Fibroblast of lung (primary cell): ENCODE data around the gene TWIST2. TPM values are rescaled to one million over a fixed set of nuclear protein-coding genes. Genes with fewer than 3 reads are reported as not detected.

ENCODE experiments used
- DNase-seq, 2 donors: peaks; one replicate each; pipeline versions ENCODE4 v3.0.0 to v3.0.0-alpha.2; 2010; ENCODE audit warnings: low read depth in 2 of 2
- H2AFZ ChIP-seq: 2 replicates; pipeline ENCODE4 v1.5.1; 2012; ENCODE audit warnings: low read length, control low read depth, inconsistent platforms
- H3K27ac ChIP-seq: 2 replicates; pipeline ENCODE4 v1.5.1; 2011; ENCODE audit warnings: low read length, control low read depth; ENCODE audit not compliant: insufficient read depth
- H3K27me3 ChIP-seq: 2 replicates; pipeline ENCODE4 v1.5.1; 2011; ENCODE audit warnings: mild to moderate bottlenecking, low read length; ENCODE audit not compliant: control insufficient read depth, insufficient read depth
- H3K36me3 ChIP-seq: 2 replicates; pipeline ENCODE4 v1.5.1; 2011; ENCODE audit warnings: low read length; ENCODE audit not compliant: control insufficient read depth, insufficient read depth
- H3K4me1 ChIP-seq: 2 replicates; pipeline ENCODE4 v1.5.1; 2011; ENCODE audit warnings: low read length; ENCODE audit not compliant: control insufficient read depth, insufficient read depth; ENCODE audit errors: extremely low read depth
- H3K4me2 ChIP-seq: 2 replicates; pipeline ENCODE4 v1.5.1; 2011; ENCODE audit warnings: low read length, control low read depth; ENCODE audit not compliant: insufficient read depth; ENCODE audit errors: extremely low read depth
- H3K4me3 ChIP-seq, 4 experiments: fragments of 200-600 bp in 1 of 4; sonication (generic) in 1 of 4; replicated peaks in 1 of 4; 2 replicates each; pipeline ENCODE4 v1.5.1; 2011 to 2016; ENCODE audit warnings: low read length in 4 of 4, low read depth in 3 of 4, mild to moderate bottlenecking in 3 of 4, control low read depth in 2 of 4, inconsistent platforms in 1 of 4, mixed read lengths in 1 of 4; ENCODE audit not compliant: insufficient read depth in 1 of 4; ENCODE audit errors: control extremely low read depth in 1 of 4
- H3K79me2 ChIP-seq: 2 replicates; pipeline ENCODE4 v1.5.1; 2012; ENCODE audit warnings: mild to moderate bottlenecking, low read length, inconsistent platforms; ENCODE audit not compliant: control insufficient read depth, insufficient read depth
- H3K9ac ChIP-seq: 2 replicates; pipeline ENCODE4 v1.5.1; 2011; ENCODE audit warnings: mild to moderate bottlenecking, low read length, control low read depth; ENCODE audit not compliant: insufficient read depth
- H3K9me3 ChIP-seq: 2 replicates; pipeline ENCODE4 v1.5.1; 2012; ENCODE audit warnings: low read depth, low read length; ENCODE audit not compliant: control insufficient read depth, insufficient read depth
- H4K20me1 ChIP-seq: 2 replicates; pipeline ENCODE4 v1.5.1; 2011; ENCODE audit warnings: low read length; ENCODE audit not compliant: control insufficient read depth, insufficient read depth; ENCODE audit errors: extremely low read depth
- CTCF ChIP-seq, 2 donors: IDR thresholded peaks in 1 of 2; conservative IDR thresholded peaks in 1 of 2; 1 replicate in 1 of 2; 2 replicates in 1 of 2; pipeline ENCODE4 v1.5.1; 2011 to 2012; ENCODE audit warnings: low read length in 2 of 2, control low read depth in 1 of 2, inconsistent platforms in 1 of 2, low read depth in 1 of 2, mild to moderate bottlenecking in 1 of 2
- EZH2 ChIP-seq: IDR thresholded peaks from 2 replicates; pipeline ENCODE4 v1.5.1; 2012; ENCODE audit warnings: low read length, control low read depth, mild to moderate bottlenecking; ENCODE audit errors: missing control alignments
- polyA plus RNA-seq, 2 donors: library from polyadenylated mRNA; depleted of rRNA in 1 of 2; stranded (reverse) in 1 of 2; unstranded in 1 of 2; fragments of >200 nt; gene quantifications; 2 replicates each; pipeline ENCODE4 v1.2.1, GENCODE V29; 2011 to 2012; ENCODE audit warnings: missing spikeins in 1 of 2
- total RNA-seq: library from RNA; depleted of rRNA; stranded (reverse); fragments of >200 nt; gene quantifications from 2 replicates; pipeline ENCODE4 v1.2.1, GENCODE V29; 2014

Gene TWIST2
- total and polyA plus RNA-seq, 2 donors (not counting 1 experiment from before 2014, with no cell fraction given) = 85.2 to 118 TPM

- Histone ChIP-seq H3K9me3 (no peaks in the 10 kb centered on the region), H3K4me2 (no peak overlapping the region), H4K20me1 (no peaks in the 10 kb centered on the region), H3K27me3 (peaks cover 9% of the 10 kb centered on the region), H3K79me2 (no peaks in the 10 kb centered on the region), H3K4me3 (peak overlapping the region in 1 of 4 experiments; percentile 31), H3K27ac (no peak overlapping the region), H3K36me3 (no peaks in the 10 kb centered on the region), H3K4me1 (no peaks in the 10 kb centered on the region), H3K9ac (no peak overlapping the region), H2AFZ (no peak overlapping the region)
- TF ChIP-seq CTCF (conservative IDR thresholded peaks at IDR 0.05 in 1 of 2, IDR thresholded peaks at IDR 0.05 in 1 of 2; ENCODE audit: low read depth in 1 of 2, low read length in 2 of 2) (no peak), EZH2 (no peak)
- no peak for DNase-seq
Observed at GRCh38 chr2:238811293-238811692, 36.6 kb upstream of the TWIST2 start.

- TF ChIP-seq EZH2 (no peak), CTCF (conservative IDR thresholded peaks at IDR 0.05 in 1 of 2, IDR thresholded peaks at IDR 0.05 in 1 of 2; ENCODE audit: low read depth in 1 of 2, low read length in 2 of 2) (no peak)
- H3K4me2 ChIP-seq = no peak overlapping the region
- DNase-seq = no peak
- H3K4me3 ChIP-seq = peak overlapping the region in 1 of 4 experiments; percentile 31
- no peak overlapping the region for H3K9ac ChIP-seq
- H3K79me2 ChIP-seq = no peaks in the 10 kb centered on the region
- H3K4me1 ChIP-seq = no peaks in the 10 kb centered on the region
- no peaks in the 10 kb centered on the region for H4K20me1 ChIP-seq
- no peaks in the 10 kb centered on the region for H3K36me3 ChIP-seq
- no peaks in the 10 kb centered on the region for H3K9me3 ChIP-seq
- no peak overlapping the region for H2AFZ ChIP-seq
- peaks cover 9% of the 10 kb centered on the region for H3K27me3 ChIP-seq
- H3K27ac ChIP-seq = no peak overlapping the region
Observed at GRCh38 chr2:238811759-238812158, 36.1 kb upstream of the TWIST2 start.

- H3K4me2 ChIP-seq = no peak overlapping the region
- no peaks in the 10 kb centered on the region for H4K20me1 ChIP-seq
- DNase-seq = no peak
- no peak overlapping the region for H3K9ac ChIP-seq
- H3K4me3 ChIP-seq = no peak overlapping the region
- no peaks in the 10 kb centered on the region for H3K4me1 ChIP-seq
- H3K79me2 ChIP-seq = no peaks in the 10 kb centered on the region
- no peak overlapping the region for H3K27ac ChIP-seq
- peaks cover 11% of the 10 kb centered on the region for H3K27me3 ChIP-seq
- no peak for TF ChIP-seq EZH2
- TF ChIP-seq CTCF (conservative IDR thresholded peaks at IDR 0.05 in 1 of 2, IDR thresholded peaks at IDR 0.05 in 1 of 2; ENCODE audit: low read depth in 1 of 2, low read length in 2 of 2) = no peak
- H3K9me3 ChIP-seq = no peaks in the 10 kb centered on the region
- H3K36me3 ChIP-seq = no peaks in the 10 kb centered on the region
- no peak overlapping the region for H2AFZ ChIP-seq
Observed at GRCh38 chr2:238813109-238813508, 34.8 kb upstream of the TWIST2 start.
